ENCODE data around the gene FAM199X.

DNA sequence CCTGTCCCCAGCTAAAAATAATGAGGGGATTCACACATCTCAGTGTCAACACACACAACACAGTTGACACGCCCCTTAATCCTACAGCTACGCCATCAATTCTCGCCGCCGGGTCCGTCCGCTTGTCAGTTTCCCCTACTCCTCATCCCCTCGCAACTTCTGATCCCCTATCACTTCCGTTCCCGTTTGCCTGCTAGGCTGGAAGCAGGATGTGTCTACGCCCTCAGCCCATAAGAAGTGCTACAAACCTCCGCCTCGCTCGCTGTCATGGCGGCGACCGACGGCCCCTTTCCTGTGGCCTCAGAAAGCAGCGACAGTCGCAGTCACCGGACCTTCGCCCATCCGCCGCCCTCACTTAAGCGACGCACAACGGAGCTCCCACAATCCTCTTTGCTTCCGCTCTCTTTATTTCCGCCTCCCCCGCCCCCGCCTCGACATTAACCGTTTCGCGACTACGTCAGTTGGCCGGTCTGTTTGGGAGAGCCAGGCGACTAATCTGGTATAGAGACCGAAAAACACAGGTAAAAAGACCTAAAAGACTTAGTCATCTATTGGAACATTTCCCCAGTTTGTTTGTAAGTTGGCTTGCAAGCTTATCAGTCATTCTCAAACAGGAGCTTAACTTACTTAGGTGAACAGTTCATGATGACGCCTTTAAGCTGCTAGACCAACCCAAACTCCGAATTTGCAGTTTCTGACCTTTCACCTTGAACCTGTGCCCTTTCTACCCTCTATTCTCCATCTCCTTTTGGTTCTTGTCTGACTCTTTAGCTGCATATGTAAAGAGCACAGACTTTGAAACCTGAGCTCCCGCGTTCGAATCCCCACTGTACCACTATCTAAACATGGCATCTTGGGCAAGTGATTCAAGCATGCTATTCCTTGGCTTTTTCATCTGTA, 9.4 kb upstream of the FAM199X start, which contains the start of gene SLC25A53:
- TF ChIP-seq, protein P1, sequence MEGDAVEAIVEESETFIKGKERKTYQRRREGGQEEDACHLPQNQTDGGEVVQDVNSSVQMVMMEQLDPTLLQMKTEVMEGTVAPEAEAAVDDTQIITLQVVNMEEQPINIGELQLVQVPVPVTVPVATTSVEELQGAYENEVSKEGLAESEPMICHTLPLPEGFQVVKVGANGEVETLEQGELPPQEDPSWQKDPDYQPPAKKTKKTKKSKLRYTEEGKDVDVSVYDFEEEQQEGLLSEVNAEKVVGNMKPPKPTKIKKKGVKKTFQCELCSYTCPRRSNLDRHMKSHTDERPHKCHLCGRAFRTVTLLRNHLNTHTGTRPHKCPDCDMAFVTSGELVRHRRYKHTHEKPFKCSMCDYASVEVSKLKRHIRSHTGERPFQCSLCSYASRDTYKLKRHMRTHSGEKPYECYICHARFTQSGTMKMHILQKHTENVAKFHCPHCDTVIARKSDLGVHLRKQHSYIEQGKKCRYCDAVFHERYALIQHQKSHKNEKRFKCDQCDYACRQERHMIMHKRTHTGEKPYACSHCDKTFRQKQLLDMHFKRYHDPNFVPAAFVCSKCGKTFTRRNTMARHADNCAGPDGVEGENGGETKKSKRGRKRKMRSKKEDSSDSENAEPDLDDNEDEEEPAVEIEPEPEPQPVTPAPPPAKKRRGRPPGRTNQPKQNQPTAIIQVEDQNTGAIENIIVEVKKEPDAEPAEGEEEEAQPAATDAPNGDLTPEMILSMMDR (IDR thresholded peaks at IDR 0.05): no peak
- TF ChIP-seq POLR2A (IDR thresholded peaks at IDR 0.05): no peak
- TF ChIP-seq POLR2AphosphoS5 (IDR thresholded peaks at IDR 0.05): peak in 2 of 3 donors; percentile 60 to 66
- TF ChIP-seq EP300 (IDR thresholded peaks at IDR 0.05): no peak

All from stomach (tissue), 4 donors.